CD14-positive monocyte (primary cell): ENCODE measurements around the gene CTSA. TPM values are rescaled to one million over a fixed set of nuclear protein-coding genes. Genes with fewer than 3 reads are reported as not detected.

ENCODE experiments used
- DNase-seq, 3 donors: peaks; one replicate each; pipeline ENCODE4 v3.0.0-alpha.2; 2011 to 2022
- H2AFZ ChIP-seq: 2 replicates; pipeline ENCODE4 v1.6.0; 2012; ENCODE audit warnings: mild to moderate bottlenecking, low read depth, low read length, inconsistent platforms; ENCODE audit not compliant: insufficient read depth, poor library complexity, severe bottlenecking
- H3K27ac ChIP-seq, 2 donors: 1 replicate in 1 of 2; 2 replicates in 1 of 2; pipeline ENCODE4 v1.5.1; 2012 to 2013; ENCODE audit warnings: low read length in 2 of 2, control low read depth in 1 of 2, inconsistent platforms in 1 of 2, low read depth in 1 of 2, mild to moderate bottlenecking in 1 of 2
- H3K27me3 ChIP-seq, 2 donors: one replicate each; pipeline versions ENCODE4 v1.6.0 to v1.6.1; 2011 to 2013; ENCODE audit warnings: low read length in 2 of 2; ENCODE audit not compliant: control insufficient read depth in 2 of 2, insufficient read depth in 2 of 2
- H3K36me3 ChIP-seq, 2 donors: replicated peaks in 1 of 2; 1 replicate in 1 of 2; 2 replicates in 1 of 2; pipeline versions ENCODE4 v1.5.1 to v1.6.1; 2012 to 2013; ENCODE audit warnings: low read length in 2 of 2, control low read depth in 1 of 2, inconsistent platforms in 1 of 2, mild to moderate bottlenecking in 1 of 2; ENCODE audit not compliant: insufficient read depth in 2 of 2, control insufficient read depth in 1 of 2
- H3K4me1 ChIP-seq, 2 donors: 1 replicate in 1 of 2; 2 replicates in 1 of 2; pipeline versions ENCODE4 v1.5.1 to v1.6.1; 2012 to 2013; ENCODE audit warnings: low read length in 2 of 2, control low read depth in 1 of 2, inconsistent platforms in 1 of 2, mild to moderate bottlenecking in 1 of 2, moderate library complexity in 1 of 2; ENCODE audit not compliant: insufficient read depth in 2 of 2, control insufficient read depth in 1 of 2
- H3K4me2 ChIP-seq: replicated peaks from 2 replicates; pipeline ENCODE3; 2012; ENCODE audit warnings: low read length, moderate library complexity, mild to moderate bottlenecking; ENCODE audit not compliant: poor library complexity, severe bottlenecking; ENCODE audit errors: extremely low read depth
- H3K4me3 ChIP-seq, 3 experiments: fragments of 200-600 bp in 1 of 3; sonication (generic) in 1 of 3; replicated peaks in 1 of 3; 1 replicate in 2 of 3; 2 replicates in 1 of 3; pipeline ENCODE4 v1.5.1; 2011 to 2013; ENCODE audit warnings: low read length in 3 of 3, mild to moderate bottlenecking in 3 of 3, control low read depth in 2 of 3, low read depth in 2 of 3, inconsistent platforms in 1 of 3, moderate library complexity in 1 of 3
- H3K79me2 ChIP-seq: 2 replicates; pipeline ENCODE4 v1.6.0; 2012; ENCODE audit warnings: mild to moderate bottlenecking, control low read depth, inconsistent platforms, low read length, moderate library complexity; ENCODE audit not compliant: insufficient read depth
- H3K9ac ChIP-seq: 2 replicates; pipeline ENCODE4 v1.6.0; 2017; ENCODE audit warnings: low read length, mild to moderate bottlenecking; ENCODE audit not compliant: insufficient read depth, poor library complexity, severe bottlenecking
- H3K9me3 ChIP-seq, 2 donors: replicated peaks in 1 of 2; 1 replicate in 1 of 2; 2 replicates in 1 of 2; pipeline versions ENCODE4 v1.5.1 to v1.6.1; 2012 to 2013; ENCODE audit warnings: low read length in 2 of 2, control low read depth in 1 of 2; ENCODE audit not compliant: control insufficient read depth in 1 of 2, insufficient read depth in 1 of 2
- H4K20me1 ChIP-seq: 2 replicates; pipeline ENCODE4 v1.6.0; 2012; ENCODE audit warnings: mild to moderate bottlenecking, low read length, control low read depth, moderate library complexity; ENCODE audit not compliant: insufficient read depth
- H3K27ac Mint-ChIP-seq, 7 donors: one replicate each; pipeline ENCODE4 v1.8.0; 2020; ENCODE audit warnings: mild to moderate bottlenecking in 7 of 7, mixed read lengths in 7 of 7, moderate library complexity in 6 of 7, inconsistent platforms in 2 of 7
- H3K27me3 Mint-ChIP-seq, 3 donors: one replicate each; pipeline ENCODE4 v1.8.0; 2021 to 2022; ENCODE audit warnings: low read depth in 3 of 3, mild to moderate bottlenecking in 3 of 3, mixed read lengths in 3 of 3, moderate library complexity in 3 of 3, inconsistent platforms in 1 of 3
- H3K36me3 Mint-ChIP-seq, 2 donors: one replicate each; pipeline ENCODE4 v1.8.0; 2020; ENCODE audit warnings: mixed read lengths in 2 of 2, inconsistent platforms in 1 of 2, mild to moderate bottlenecking in 1 of 2
- H3K4me1 Mint-ChIP-seq: one replicate; pipeline ENCODE4 v1.8.0; 2020; ENCODE audit warnings: mild to moderate bottlenecking, mixed read lengths
- H3K4me3 Mint-ChIP-seq, 2 donors: one replicate each; pipeline ENCODE4 v1.8.0; 2020; ENCODE audit warnings: mild to moderate bottlenecking in 2 of 2, mixed read lengths in 2 of 2, moderate library complexity in 1 of 2
- H3K9me3 Mint-ChIP-seq, 7 donors: one replicate each; pipeline ENCODE4 v1.8.0; 2020 to 2022; ENCODE audit warnings: mixed read lengths in 7 of 7, mild to moderate bottlenecking in 6 of 7, moderate library complexity in 6 of 7, inconsistent platforms in 2 of 7
- WGBS: methylation state at CpG from one replicate; pipeline ENCODE4 v1.1.5; 2013; ENCODE audit warnings: missing lambda C conversion rate; ENCODE audit not compliant: insufficient coverage; 5-methylcytosine and 5-hydroxymethylcytosine counted together
- intact Hi-C, 2 donors: fragments of 100-400 bp; cut with micrococcal nuclease; formaldehyde crosslinking; loops; one replicate each; pipeline versions ENCODE4 v1.15.0 to v1.15.1; 2023
- polyA plus RNA-seq, 3 donors: library from polyadenylated mRNA; depleted of rRNA in 1 of 3; unstranded in 2 of 3; stranded (reverse) in 1 of 3; fragments of 300-500 nt in 2 of 3; fragments of >200 nt in 1 of 3; fragmentation: Illumina TruSeq in 2 of 3; gene quantifications; 1 replicate in 2 of 3; 2 replicates in 1 of 3; pipeline ENCODE4 v1.2.3, GENCODE V29; 2012 to 2021
- TF ChIP-seq, protein P1 (sequence below): fragments of 200-600 bp; IDR thresholded peaks from one replicate; pipeline ENCODE4 v1.8.0; 2022; ENCODE audit warnings: antibody characterized with exemption, mild to moderate bottlenecking

The CTSA gene
- polyA plus RNA-seq, 3 donors: 279 to 489 (median 366) TPM

DNA sequence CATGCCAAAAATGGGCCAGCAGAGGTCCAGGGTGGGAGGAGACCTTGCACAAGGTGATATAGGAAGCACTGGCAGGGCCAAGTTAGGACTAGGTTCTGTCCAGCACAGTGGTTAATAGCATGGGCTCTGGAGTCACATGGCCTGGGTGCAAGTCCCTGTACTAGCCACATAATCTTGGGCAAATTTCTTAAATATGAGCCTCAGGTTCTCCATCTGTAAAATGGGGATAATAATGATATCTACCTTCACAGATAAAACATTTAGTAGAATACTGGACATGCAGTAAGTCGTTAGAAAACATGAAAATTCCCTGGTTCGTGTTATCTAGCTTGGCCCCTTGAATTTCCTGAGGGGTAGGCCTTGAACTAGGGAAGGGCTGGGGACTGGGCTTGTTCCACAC, 6.2 kb downstream of the CTSA start:
- intact Hi-C loops: no loop called here
- peaks cover 0 to 3% (median 0%) of the 10 kb centered on the region in 7 donors for H3K9me3 Mint-ChIP-seq
- WGBS: no CpG with 5 or more reads among the region's 2 CpGs
- H3K27ac Mint-ChIP-seq: peak overlapping the region in 2 of 7 donors; percentile 35 to 36
- TF ChIP-seq, protein P1, sequence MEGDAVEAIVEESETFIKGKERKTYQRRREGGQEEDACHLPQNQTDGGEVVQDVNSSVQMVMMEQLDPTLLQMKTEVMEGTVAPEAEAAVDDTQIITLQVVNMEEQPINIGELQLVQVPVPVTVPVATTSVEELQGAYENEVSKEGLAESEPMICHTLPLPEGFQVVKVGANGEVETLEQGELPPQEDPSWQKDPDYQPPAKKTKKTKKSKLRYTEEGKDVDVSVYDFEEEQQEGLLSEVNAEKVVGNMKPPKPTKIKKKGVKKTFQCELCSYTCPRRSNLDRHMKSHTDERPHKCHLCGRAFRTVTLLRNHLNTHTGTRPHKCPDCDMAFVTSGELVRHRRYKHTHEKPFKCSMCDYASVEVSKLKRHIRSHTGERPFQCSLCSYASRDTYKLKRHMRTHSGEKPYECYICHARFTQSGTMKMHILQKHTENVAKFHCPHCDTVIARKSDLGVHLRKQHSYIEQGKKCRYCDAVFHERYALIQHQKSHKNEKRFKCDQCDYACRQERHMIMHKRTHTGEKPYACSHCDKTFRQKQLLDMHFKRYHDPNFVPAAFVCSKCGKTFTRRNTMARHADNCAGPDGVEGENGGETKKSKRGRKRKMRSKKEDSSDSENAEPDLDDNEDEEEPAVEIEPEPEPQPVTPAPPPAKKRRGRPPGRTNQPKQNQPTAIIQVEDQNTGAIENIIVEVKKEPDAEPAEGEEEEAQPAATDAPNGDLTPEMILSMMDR: no peak
- H3K36me3 ChIP-seq: peaks cover 57 to 67% of the 10 kb centered on the region in 2 donors
- peaks cover 59 to 69% of the 10 kb centered on the region in 2 donors for H3K36me3 Mint-ChIP-seq
- no peak overlapping the region for H3K4me3 Mint-ChIP-seq
- no peaks in the 10 kb centered on the region for H3K27me3 ChIP-seq
- H3K4me3 ChIP-seq: no peak overlapping the region
- no peak overlapping the region for H3K27ac ChIP-seq
- H3K9ac ChIP-seq: no peak overlapping the region
- H3K4me1 Mint-ChIP-seq: peaks cover 18% of the 10 kb centered on the region
- H3K4me2 ChIP-seq: no peak overlapping the region
- no peaks in the 10 kb centered on the region for H3K27me3 Mint-ChIP-seq
- H3K9me3 ChIP-seq: no peaks in the 10 kb centered on the region
- H4K20me1 ChIP-seq: peaks cover 45% of the 10 kb centered on the region
- H3K4me1 ChIP-seq: peaks cover 16 to 20% of the 10 kb centered on the region in 2 donors
- DNase-seq: no peak
- H2AFZ ChIP-seq: no peak overlapping the region
- H3K79me2 ChIP-seq: peaks cover 29% of the 10 kb centered on the region

DNA sequence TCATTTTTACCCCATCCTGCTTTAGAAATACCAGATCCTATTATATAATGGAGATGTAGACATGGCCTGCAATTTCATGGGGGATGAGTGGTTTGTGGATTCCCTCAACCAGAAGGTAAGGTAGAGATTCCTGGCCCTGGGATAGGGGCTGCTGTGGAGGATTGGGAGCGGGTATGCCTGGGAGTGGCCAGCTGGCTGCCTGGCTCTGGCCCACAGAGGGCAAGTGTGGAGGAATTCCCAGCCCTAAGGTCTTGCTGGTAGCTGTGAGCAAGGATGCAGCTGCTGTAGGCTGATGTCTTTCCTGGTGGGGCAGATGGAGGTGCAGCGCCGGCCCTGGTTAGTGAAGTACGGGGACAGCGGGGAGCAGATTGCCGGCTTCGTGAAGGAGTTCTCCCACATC, 6.6 kb downstream of the CTSA start:
- Histone ChIP-seq H3K36me3 (peaks cover 57 to 66% of the 10 kb centered on the region in 2 donors), H4K20me1 (peaks cover 44% of the 10 kb centered on the region)
- peaks cover 0 to 3% (median 0%) of the 10 kb centered on the region in 7 donors for H3K9me3 Mint-ChIP-seq

More for the DNA sequence above, 6.6 kb downstream of the CTSA start:
- no peaks in the 10 kb centered on the region for H3K9me3 ChIP-seq
- H3K27me3 ChIP-seq: no peaks in the 10 kb centered on the region
- no peak overlapping the region for H3K4me3 ChIP-seq
- H3K4me1 ChIP-seq: peaks cover 12 to 16% of the 10 kb centered on the region in 2 donors
- 96% methylated on average over 7 of the region's 7 CpGs for WGBS
- H3K27ac ChIP-seq: no peak overlapping the region
- Mint-ChIP-seq H3K27ac (peak overlapping the region in 3 of 7 donors; percentile 28 to 46 (median 35)), H3K36me3 (peaks cover 57 to 69% of the 10 kb centered on the region in 2 donors), H3K4me1 (peaks cover 14% of the 10 kb centered on the region), H3K27me3 (no peaks in the 10 kb centered on the region), H3K4me3 (no peak overlapping the region)
- no peak overlapping the region for H3K9ac ChIP-seq
- H3K4me2 ChIP-seq: no peak overlapping the region
- no peak for DNase-seq
- intact Hi-C loops: no loop called here
- peaks cover 26% of the 10 kb centered on the region for H3K79me2 ChIP-seq
- TF ChIP-seq, protein P1: no peak
- H2AFZ ChIP-seq: no peak overlapping the region
